Choroid plexus epithelial cell (primary cell): ENCODE results near the gene USP36.

Source experiments
- DNase-seq: peaks from one replicate; pipeline ENCODE4 v3.0.0-alpha.2; 2010; ENCODE audit warnings: low read depth
- H3K4me3 ChIP-seq: 2 replicates; pipeline ENCODE4 v1.5.1; 2011; ENCODE audit warnings: low read depth, mild to moderate bottlenecking, control low read depth, low read length, moderate library complexity
- CTCF ChIP-seq: conservative IDR thresholded peaks from 2 replicates; pipeline ENCODE4 v1.5.1; 2011; ENCODE audit warnings: low read depth, mild to moderate bottlenecking, control low read depth, inconsistent platforms, low read length, moderate library complexity

The USP36 gene

GRCh38 chr17:78797213-78797612 is 43.4 kb downstream of the USP36 start:
- DNase-seq, result no peak
- no peak overlapping the region for H3K4me3 ChIP-seq
- no peak for TF ChIP-seq CTCF

- H3K4me3 ChIP-seq, result no peak overlapping the region
- TF ChIP-seq CTCF, result no peak
- no peak for DNase-seq
Measured at GRCh38 chr17:78796517-78796900, 44.1 kb downstream of the USP36 start.

GRCh38 chr17:78795861-78796516 is 44.6 kb downstream of the USP36 start:
- no peak overlapping the region for H3K4me3 ChIP-seq
- no peak for TF ChIP-seq CTCF
- DNase-seq, result no peak

GRCh38 chr17:78794864-78795640 is 45.6 kb downstream of the USP36 start:
- H3K4me3 ChIP-seq, result no peak overlapping the region
- DNase-seq, result no peak
- TF ChIP-seq CTCF, result no peak

- DNase-seq, result no peak
- TF ChIP-seq CTCF, result no peak
- no peak overlapping the region for H3K4me3 ChIP-seq
Measured at GRCh38 chr17:78794399-78794798, 46.2 kb downstream of the USP36 start.

- H3K4me3 ChIP-seq, result no peak overlapping the region
- TF ChIP-seq CTCF, result no peak
- DNase-seq, result no peak
Measured at GRCh38 chr17:78793968-78794367, 46.6 kb downstream of the USP36 start.

GRCh38 chr17:78793415-78793814 is 47.2 kb downstream of the USP36 start:
- H3K4me3 ChIP-seq, result no peak overlapping the region
- no peak for DNase-seq
- no peak for TF ChIP-seq CTCF
